Occipital lobe (tissue), 2 donors: ENCODE data around the gene ATP11A. TPM values are rescaled to one million over a fixed set of nuclear protein-coding genes. Genes with fewer than 3 reads are reported as not detected.
"Not testable (repeated sequence)": the region's sequence is repeated elsewhere in the genome, so short reads cannot be mapped to it uniquely, and the experiment has no call there.

Experiments used
- DNase-seq: peaks from one replicate; lab custom pipeline; 2025; lab: John Stamatoyannopoulos, UW
- total RNA-seq: library from RNA; depleted of rRNA; stranded (reverse); fragments of >200 nt; gene quantifications from one replicate; pipeline ENCODE4 v1.2.3, GENCODE V29; 2014

ATP11A gene
- total RNA-seq, 1 donor from 2014 or later, result 6.7 TPM

DNA sequence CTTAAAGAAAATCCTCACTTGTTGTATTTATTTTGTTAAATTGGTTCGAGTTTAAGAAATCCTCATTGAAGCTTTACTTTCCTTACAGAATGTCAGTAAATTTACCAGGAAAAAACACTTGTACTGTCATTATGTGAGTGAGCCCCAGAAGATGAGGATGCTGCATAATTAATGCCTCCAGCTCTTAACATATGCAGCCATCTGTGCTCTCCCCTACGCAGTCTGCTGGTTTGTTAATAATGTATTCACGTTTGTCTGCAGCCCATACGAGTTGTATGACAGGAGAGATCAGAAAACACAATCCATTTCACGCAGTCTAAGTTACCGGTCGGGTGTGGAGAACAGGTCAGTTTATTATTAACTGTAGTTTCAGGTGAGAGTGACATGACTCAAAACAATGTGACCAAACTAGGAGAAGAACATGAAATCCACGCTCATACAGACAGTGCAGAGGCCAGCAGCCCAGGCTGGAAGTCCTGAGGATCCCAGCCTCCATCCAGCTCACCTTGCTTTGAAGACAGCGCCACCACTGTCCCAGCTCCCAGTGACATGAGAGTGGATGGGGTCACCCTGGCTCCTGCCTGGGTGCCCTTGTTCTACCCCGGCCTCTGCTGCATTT lies 19.8 kb upstream of the ATP11A start:
- DNase-seq, result no peak

- no peak for DNase-seq
Observed at GRCh38 chr13:112670864-112671263, 19.0 kb upstream of the ATP11A start.

DNA sequence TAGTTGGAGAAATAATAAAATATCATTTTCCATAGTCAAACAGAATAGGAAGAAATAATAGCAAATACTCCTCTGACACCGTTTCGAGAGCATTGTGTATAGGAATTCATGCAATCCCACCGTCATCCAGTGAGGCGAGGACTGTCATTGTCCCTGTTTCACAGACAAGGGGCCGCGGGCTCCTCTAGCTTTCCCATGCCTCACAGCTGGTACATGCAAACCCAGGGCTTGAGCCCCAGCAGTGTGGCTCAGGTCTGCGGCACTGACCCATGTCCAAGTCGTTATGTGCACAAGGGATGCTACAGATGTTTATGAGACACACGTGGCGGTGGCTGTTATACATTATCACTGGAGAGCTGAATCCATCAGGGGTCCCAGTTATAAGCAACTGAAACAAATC lies 18.5 kb upstream of the ATP11A start:
- no peak for DNase-seq

DNA sequence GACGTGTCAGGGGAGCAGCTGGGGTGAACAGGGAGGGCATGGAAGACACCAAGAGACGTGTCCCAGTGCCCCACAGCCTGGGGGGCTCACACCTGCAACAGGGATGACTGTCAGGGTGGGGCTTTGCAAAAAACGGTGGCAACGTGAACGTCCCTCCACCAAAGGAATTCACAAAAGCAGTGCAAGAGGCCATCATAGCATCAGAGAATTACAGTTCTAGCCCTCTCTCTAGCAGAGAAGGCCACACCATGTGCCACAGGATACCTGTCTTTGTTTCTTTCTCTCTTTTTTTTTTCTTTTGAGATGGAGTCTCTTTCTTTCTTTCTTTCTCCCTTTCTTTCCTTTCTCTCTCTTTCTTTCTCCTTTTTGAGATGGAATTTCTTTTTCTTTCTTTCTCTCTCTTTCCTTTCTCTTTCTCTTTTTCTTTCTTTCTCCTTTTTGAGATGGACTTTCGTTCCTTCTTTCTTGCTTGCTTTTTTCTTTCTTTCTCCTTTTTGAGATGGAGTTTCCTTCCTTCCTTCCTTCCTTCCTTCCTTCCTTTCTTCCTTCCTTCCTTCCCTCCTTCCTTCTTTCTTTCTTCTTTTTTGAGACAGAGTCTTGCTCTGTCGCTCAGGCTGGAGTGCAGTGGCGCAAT lies 17.1 kb upstream of the ATP11A start:
- no peak for DNase-seq

GRCh38 chr13:112674412-112675365 lies 15.1 kb upstream of the ATP11A start:
- no peak for DNase-seq

- no peak for DNase-seq
Observed at GRCh38 chr13:112675366-112675756, 14.5 kb upstream of the ATP11A start.

DNA sequence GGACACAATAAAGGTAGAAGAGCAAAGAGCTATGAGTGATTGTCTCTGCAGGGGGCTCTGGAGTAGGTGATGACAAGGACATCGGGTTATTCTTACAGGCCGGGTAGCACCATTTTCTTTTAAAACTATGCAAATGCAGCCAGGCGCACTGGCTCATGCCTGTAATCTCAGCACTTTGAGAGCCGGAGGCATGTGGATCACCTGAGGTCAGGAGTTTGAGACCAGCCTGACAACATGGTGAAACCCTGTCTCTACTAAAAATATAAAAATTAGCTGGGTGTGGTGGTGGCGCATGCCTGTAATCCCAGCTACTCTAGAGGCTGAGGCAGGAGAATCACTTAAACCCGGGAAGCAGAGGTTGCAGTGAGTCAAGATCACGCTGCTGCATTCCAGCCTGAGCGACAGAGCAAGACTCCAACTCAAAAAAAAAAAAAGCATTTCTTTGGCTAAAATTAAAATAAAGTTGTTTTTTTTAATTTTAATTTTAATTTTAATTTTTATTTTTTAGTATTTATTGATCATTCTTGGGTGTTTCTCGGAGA lies 12.3 kb upstream of the ATP11A start:
- not testable (repeated sequence) for DNase-seq

DNA sequence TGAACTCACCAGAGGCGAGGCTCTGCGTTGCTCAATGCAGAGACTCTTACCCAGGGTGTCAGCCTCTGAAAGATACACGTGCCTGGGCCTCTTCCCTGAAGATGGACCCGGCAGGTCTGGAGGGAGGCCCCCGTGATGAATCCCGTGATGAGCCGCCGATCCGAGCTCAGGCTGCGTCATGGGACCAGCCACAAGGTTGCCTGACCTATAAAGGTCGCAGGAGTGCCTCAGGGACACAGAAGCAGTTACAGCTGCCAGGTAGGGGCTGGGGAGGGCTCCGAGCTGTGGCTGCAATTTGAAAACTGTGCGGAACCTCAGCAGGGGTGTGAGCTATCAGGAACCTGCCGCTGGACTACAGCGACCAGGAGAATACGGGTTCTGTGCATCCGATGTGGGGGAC lies 10.5 kb upstream of the ATP11A start:
- DNase-seq, result no peak

DNA sequence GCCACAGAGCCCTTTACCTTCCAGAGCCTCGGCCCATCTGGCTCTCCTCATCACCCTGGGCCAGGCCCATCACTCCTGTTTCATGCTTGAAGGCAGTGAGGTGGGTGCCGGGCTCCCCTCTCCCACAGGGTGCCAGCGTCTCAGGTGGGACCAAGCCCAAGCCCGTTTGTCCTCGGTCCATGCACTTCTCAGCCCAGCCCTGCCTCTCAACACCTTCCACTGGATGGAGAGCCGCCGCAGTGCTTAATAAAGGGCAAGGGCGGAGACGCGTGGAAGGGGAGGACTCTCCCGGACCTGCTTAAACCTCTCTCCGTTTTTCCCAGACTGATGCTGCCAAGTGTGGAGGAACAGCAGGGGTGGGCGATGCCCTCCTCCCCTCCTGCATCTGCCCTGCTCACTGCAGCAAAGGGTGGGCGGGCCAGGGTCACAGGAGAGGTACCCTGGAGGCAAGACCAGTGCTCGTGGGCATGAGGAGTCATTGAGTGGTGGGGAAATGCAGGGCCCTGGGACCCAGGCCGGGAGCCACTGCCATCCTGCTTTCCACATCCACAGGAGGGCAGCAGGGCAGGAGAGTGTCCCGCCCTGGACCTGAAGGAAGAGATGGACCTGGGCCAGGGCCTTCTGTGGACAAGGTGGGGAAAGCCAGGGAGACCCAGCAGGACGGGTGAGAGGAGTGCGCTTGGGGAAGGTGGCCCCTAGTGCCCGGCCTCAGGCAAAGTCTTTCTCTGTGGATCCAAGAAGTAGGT lies 9.7 kb upstream of the ATP11A start:
- DNase-seq, result no peak

DNA sequence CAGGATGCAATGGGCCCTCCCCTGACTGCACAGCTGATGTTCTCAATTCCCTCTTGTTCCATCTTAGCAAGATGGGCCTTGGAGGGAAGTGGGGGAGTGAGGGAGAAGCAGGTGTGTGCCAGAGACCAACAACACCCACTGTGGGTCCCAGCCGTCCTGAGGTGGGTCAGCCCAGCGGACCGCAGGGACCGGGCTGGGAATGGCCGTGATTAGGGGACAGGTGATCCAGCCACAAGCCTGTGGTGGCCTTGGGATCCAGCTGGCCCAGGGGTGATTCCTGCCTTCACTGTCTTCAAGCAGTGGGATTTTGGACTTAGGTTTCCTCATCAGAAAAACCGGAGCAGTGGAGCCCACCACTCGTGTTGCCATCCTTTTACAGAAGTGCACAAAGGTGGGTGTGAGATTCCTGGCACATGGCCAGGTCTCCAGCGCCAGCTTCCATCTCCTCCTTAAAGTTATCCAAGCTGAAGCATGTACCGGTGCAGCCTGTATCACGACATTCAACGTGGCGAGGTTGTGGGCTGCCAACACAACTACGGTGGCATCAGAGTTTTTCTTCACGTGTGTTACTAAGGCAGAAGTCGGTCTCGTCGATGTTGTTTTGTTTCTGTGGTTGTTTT lies 9.0 kb upstream of the ATP11A start:
- DNase-seq, result no peak

DNA sequence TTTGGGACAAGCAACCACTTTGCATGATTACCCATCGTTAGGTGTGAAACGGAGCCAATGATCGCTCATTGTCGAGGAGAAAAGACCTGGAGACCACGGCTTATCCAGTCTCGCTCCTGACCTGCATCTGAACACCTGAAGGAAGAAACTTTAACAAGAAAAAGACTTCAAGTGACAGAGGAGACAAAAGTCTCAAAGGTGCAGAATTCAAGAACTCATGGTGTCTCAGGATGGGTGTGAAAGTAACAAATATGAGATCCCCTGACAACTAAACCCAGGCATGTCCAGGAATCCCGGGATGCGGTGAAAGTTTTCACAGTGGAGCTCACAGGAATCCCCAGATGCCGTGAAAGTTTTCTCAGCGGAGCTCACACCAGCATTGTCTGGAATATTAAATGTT lies 6.3 kb upstream of the ATP11A start:
- DNase-seq, result no peak

- DNase-seq, result no peak
Observed at GRCh38 chr13:112684071-112684845, 5.6 kb upstream of the ATP11A start.

GRCh38 chr13:112685189-112685805 lies 4.5 kb upstream of the ATP11A start:
- not testable (repeated sequence) for DNase-seq

DNA sequence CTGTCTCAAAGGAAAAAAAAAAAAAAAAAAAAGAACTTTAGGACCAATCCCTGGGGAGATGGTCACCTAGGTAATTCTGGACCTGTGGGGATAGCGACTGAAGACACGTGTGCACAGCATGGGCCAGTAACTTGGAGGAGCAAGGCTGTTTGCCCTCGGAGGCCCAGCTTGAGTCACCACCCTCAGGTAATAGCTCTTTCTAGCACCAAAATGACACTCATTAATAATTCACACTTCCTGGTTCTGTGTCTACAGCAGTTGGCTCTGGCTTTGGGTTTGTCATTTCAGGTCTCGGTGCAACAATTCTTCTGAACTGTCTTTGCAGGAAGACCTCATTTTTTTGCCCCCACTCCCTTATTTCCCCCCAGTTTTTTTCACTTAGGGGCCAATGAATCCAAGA lies 3.9 kb upstream of the ATP11A start:
- no peak for DNase-seq

DNA sequence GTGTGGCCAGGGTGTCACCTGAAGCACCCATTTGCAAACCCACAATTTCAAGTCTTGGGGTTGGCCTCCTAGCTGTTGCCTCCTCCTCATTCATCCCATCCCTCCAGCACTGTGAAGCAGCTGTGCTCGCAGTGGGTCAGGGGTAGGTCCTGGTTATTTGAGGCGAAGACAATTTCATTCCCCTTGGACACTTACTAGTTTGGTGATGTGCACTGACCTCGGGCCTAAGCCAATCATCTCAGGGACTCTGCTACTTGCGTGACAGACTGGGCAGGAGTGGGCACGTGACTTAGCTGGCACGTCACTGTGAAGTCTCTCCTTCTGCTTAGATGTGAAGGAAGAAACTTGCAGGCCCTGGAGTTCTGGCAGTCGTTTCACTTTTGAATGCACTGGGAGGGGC lies 3.5 kb upstream of the ATP11A start:
- no peak for DNase-seq

DNA sequence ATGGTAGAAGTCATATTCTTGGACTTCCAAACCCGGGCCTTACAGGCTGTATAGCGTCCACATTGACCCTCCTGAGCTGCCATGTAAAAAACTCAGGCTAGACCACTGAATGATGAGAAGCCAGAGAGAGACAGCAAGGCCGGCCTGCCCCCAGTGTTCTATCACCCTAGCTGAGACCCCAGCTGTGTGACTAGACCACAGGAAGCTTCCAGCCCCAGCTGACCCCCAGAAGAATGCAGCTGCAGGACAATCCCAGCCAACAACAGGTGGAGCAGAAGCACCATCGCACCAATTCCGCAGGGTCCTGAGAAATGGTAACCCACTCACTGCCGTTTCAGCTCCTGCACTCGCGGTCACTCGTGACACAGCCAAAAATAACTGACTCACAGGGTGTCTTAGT lies 2.9 kb upstream of the ATP11A start:
- no peak for DNase-seq

DNA sequence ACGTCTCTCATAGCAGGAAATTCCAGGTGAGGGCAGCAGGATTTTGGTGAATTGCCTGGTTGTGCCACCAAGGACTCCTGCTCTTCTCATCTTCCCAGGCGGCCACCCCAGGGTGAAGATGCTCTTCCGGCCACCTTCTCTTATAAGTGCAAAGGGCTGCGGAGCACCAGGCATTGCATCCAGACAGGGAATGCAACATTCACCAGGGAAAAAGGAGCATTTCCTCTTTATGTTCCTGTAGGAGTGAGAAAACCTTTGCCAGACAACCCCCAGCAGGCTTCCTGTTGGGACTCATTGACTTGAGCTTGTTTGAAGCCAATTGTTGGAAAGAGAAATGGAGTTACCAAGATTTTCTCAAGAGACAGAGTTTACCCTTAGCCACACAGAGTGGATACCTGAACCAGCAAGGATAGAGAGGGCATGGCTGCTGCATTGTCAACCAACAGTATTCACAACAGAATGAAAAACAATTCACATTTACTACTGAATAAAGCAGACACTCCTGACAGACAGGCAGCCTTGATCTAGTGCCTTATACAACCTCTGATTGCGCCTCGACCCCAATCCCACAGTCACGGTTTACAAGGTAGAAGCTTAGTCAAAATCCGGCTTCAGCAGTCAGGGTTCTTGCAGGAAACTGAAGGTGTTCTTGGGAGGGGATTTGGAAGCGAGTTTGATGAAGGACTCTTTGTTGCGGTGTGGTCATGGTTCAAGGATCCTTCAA lies 1.8 kb upstream of the ATP11A start:
- no peak for DNase-seq

DNA sequence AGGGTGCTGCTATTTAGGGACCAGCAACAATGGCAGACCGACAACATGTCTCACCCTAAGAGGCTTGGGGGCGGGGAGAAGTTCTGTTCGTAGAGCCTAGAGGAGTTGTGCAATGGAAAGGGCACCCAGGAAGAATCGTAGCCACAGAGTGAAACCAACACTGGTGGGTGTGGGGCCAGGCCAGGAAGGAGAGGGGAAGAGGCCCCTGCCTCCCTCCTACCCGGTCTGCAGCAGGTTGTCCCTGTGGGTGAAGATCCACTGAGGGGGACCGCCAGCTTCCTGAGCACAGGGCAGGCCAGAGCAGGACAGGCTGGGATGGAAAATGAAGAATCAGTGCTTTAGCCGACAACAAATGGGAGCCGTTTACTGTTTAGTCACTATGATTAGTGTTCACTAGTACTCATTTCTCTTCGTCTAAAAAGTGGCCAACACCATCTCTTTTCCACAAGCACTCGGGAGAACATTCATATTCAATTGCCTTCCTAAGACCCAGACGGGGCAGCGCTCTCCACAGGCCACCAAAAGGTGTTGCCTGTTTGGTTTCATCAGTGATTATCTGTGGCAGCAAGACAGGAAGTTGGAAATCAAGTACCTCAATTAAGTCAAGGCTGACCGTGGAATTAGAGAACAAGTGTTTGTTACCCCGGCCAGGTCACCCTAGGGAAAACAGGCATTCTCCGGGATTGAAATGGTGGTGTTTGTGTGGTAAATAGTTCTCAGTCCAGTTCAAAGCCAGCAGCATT lies 1.1 kb upstream of the ATP11A start:
- DNase-seq, result no peak
